ENCODE data around the gene SV2B.

- TF ChIP-seq POLR2A (IDR thresholded peaks at IDR 0.05) (no peak), POLR2AphosphoS5 (IDR thresholded peaks at IDR 0.05) (no peak)
- TF ChIP-seq, protein P1, sequence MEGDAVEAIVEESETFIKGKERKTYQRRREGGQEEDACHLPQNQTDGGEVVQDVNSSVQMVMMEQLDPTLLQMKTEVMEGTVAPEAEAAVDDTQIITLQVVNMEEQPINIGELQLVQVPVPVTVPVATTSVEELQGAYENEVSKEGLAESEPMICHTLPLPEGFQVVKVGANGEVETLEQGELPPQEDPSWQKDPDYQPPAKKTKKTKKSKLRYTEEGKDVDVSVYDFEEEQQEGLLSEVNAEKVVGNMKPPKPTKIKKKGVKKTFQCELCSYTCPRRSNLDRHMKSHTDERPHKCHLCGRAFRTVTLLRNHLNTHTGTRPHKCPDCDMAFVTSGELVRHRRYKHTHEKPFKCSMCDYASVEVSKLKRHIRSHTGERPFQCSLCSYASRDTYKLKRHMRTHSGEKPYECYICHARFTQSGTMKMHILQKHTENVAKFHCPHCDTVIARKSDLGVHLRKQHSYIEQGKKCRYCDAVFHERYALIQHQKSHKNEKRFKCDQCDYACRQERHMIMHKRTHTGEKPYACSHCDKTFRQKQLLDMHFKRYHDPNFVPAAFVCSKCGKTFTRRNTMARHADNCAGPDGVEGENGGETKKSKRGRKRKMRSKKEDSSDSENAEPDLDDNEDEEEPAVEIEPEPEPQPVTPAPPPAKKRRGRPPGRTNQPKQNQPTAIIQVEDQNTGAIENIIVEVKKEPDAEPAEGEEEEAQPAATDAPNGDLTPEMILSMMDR (IDR thresholded peaks at IDR 0.05) = no peak
These were observed 58.6 kb downstream of the SV2B start for GRCh38 chr15:91158415-91159394.
